ENCODE data around the gene TEAD1. TPM values are rescaled to one million over a fixed set of nuclear protein-coding genes. Genes with fewer than 3 reads are reported as not detected.

Gene TEAD1
- total and polyA plus RNA-seq, 10 of the 15 experiments (the other 5 are each of a cell fraction or from before 2014, with no cell fraction given) = 0.01 to 0.59 (median 0.04) TPM; not detected in 6

DNA sequence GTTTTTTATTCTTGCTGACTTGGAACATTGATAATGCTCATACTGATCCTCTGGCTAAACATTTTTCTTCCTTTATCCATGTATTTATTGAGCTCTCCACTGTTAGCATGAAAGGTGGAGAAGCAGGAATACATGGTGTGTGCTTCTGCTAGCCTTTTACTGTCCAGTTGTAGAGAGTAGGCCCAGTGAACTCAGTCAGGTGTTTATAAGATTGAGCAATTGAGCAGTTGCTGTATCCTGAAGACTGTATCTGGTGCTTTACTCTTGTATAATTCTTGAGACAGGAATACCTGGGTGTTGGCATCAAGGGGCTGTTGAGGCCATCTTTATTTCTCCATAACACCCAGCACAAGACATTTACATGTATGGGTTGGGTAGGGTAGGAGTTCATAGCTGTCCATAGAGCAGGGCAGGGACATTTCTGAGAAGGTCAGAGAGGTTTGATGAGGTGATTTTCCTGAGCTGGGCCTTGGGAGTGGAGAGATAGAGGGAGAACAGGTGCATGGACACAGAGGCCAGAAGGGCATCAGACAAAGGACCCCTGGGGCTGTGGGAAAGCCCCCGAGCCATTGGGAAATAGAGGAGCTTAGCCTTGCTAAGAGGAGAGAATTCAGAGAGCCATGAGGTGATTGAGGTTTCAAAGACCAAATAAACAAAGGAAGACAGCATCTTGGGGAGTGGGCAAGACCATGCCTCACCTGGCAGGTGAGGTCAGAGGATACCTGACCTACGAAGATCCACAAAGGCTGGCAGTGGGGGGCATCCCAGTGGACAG is 155.5 kb downstream of the TEAD1 start (continued):
- TF ChIP-seq CHD2 (IDR thresholded peaks at IDR 0.05; ENCODE audit: borderline replicate concordance, low read depth, low read length) (no peak), ZNF274 (IDR thresholded peaks at IDR 0.05; ENCODE audit: insufficient read depth, insufficient read length) (no peak), SUZ12 (IDR thresholded peaks at IDR 0.05; ENCODE audit: unreplicated experiment) (no peak)

DNA sequence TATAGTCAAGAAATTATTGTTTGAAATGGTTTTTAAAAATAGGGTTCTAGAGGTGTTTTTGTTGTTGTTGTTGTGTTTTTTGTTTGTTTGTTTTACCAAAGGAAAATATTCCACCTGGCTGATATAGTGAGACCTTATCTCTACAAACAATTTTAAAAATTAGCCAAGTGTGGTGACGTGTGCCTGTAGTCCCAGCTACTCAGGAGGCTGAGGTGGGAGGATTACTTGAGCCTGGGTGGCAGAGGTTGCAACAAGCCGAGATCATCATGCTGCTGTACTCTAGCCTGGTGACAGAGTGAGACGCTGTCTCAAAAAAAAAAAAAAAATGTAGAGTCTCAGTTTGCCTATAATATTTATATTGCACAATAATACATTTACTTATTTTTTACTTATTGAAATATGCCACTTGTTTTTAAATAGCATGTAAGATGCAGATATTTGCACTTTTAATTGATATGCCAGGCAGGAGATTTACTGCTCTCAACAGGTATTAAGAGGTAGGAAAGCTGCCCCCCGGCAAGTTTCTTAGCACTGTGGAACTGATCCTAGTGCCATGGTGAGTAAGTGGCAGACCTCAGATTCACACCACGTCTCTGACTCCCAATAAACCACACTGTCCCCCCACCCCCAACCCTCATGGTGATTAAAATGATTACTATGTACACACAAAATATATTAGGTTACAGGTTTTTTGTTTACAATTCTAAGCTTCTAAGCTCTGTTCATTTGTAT is 157.4 kb downstream of the TEAD1 start:
- H3K4me1 ChIP-seq (ENCODE audit: control insufficient read depth, insufficient read depth, low read length) = no peaks in the 10 kb centered on the region
- SMC1A ChIA-PET (ENCODE audit: uncharacterized antibody, unreplicated experiment) = no interaction called here
- H3K79me2 ChIP-seq (ENCODE audit: control insufficient read depth, insufficient read depth, low read length) = no peaks in the 10 kb centered on the region
- CTCF ChIA-PET = no interaction called here
- H3K4me3 ChIP-seq = no peak overlapping the region
- no peak for ATAC-seq
- 26% methylated on average over 5 of the region's 5 CpGs for WGBS (ENCODE audit: insufficient coverage, insufficient replicate concordance, low lambda C conversion rate, missing lambda C conversion rate)
- no peaks in the 10 kb centered on the region for H3K9me3 ChIP-seq (replicated peaks; ENCODE audit: control insufficient read depth, insufficient read depth, low read length)
- no peak overlapping the region for H3K4me2 ChIP-seq (ENCODE audit: control insufficient read depth, insufficient read depth)
- in situ Hi-C loops (cut with MboI) = no loop called here
- no peaks in the 10 kb centered on the region for H3K36me3 ChIP-seq (ENCODE audit: control insufficient read depth in 2 of 2, insufficient read depth in 2 of 2, low read length in 1 of 2)
- POLR2A ChIA-PET = no interaction called here
- H4K20me1 ChIP-seq (ENCODE audit: control insufficient read depth, insufficient read depth) = no peaks in the 10 kb centered on the region
- DNase-seq (ENCODE audit: low read depth, low spot score) = no peak
- no TSS peak for BruUV-seq (replicated peaks)
- intact Hi-C loops (cut with micrococcal nuclease; ENCODE audit: unreplicated experiment) = no loop called here
- no peak overlapping the region for H3K27ac ChIP-seq (ENCODE audit: control insufficient read depth, insufficient read depth)
- no peak overlapping the region for H2AFZ ChIP-seq (ENCODE audit: control insufficient read depth, low read depth, low read length)
- FAIRE-seq = no peak
- RAD21 ChIA-PET (ENCODE audit: unreplicated experiment) = no interaction called here
- no peak overlapping the region for H3K9ac ChIP-seq (ENCODE audit: control insufficient read depth, insufficient read depth, low read length)
- H3K27me3 ChIP-seq (replicated peaks in 1 of 2; ENCODE audit: control insufficient read depth in 2 of 2, insufficient read depth in 2 of 2, low read length in 1 of 2) = no peaks in the 10 kb centered on the region
- TF ChIP-seq ZNF384 (IDR thresholded peaks at IDR 0.05; ENCODE audit: borderline replicate concordance, low read depth, low read length) = no peak
- TF ChIP-seq, protein P1, sequence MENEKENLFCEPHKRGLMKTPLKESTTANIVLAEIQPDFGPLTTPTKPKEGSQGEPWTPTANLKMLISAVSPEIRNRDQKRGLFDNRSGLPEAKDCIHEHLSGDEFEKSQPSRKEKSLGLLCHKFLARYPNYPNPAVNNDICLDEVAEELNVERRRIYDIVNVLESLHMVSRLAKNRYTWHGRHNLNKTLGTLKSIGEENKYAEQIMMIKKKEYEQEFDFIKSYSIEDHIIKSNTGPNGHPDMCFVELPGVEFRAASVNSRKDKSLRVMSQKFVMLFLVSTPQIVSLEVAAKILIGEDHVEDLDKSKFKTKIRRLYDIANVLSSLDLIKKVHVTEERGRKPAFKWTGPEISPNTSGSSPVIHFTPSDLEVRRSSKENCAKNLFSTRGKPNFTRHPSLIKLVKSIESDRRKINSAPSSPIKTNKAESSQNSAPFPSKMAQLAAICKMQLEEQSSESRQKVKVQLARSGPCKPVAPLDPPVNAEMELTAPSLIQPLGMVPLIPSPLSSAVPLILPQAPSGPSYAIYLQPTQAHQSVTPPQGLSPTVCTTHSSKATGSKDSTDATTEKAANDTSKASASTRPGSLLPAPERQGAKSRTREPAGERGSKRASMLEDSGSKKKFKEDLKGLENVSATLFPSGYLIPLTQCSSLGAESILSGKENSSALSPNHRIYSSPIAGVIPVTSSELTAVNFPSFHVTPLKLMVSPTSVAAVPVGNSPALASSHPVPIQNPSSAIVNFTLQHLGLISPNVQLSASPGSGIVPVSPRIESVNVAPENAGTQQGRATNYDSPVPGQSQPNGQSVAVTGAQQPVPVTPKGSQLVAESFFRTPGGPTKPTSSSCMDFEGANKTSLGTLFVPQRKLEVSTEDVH (IDR thresholded peaks at IDR 0.05; ENCODE audit: low read depth, partially characterized antibody) = no peak
- TF ChIP-seq, protein P2, sequence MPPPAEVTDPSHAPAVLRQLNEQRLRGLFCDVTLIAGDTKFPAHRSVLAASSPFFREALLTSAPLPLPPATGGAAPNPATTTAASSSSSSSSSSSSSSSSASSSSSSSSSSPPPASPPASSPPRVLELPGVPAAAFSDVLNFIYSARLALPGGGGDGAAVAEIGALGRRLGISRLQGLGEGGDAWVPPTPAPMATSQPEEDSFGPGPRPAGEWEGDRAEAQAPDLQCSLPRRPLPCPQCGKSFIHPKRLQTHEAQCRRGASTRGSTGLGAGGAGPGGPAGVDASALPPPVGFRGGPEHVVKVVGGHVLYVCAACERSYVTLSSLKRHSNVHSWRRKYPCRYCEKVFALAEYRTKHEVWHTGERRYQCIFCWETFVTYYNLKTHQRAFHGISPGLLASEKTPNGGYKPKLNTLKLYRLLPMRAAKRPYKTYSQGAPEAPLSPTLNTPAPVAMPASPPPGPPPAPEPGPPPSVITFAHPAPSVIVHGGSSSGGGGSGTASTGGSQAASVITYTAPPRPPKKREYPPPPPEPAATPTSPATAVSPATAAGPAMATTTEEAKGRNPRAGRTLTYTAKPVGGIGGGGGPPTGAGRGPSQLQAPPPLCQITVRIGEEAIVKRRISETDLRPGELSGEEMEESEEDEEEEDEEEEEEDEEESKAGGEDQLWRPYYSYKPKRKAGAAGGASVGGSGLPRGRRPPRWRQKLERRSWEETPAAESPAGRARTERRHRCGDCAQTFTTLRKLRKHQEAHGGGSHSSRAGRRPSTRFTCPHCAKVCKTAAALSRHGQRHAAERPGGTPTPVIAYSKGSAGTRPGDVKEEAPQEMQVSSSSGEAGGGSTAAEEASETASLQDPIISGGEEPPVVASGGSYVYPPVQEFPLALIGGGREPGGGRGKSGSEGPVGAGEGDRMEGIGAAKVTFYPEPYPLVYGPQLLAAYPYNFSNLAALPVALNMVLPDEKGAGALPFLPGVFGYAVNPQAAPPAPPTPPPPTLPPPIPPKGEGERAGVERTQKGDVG (CRISPR knock-in tag; IDR thresholded peaks at IDR 0.05) = no peak
- TF ChIP-seq RB1 (IDR thresholded peaks at IDR 0.05; ENCODE audit: borderline replicate concordance) = no peak
- TF ChIP-seq KLF5 (IDR thresholded peaks at IDR 0.05; ENCODE audit: partially characterized antibody) = no peak
- TF ChIP-seq, protein P3, sequence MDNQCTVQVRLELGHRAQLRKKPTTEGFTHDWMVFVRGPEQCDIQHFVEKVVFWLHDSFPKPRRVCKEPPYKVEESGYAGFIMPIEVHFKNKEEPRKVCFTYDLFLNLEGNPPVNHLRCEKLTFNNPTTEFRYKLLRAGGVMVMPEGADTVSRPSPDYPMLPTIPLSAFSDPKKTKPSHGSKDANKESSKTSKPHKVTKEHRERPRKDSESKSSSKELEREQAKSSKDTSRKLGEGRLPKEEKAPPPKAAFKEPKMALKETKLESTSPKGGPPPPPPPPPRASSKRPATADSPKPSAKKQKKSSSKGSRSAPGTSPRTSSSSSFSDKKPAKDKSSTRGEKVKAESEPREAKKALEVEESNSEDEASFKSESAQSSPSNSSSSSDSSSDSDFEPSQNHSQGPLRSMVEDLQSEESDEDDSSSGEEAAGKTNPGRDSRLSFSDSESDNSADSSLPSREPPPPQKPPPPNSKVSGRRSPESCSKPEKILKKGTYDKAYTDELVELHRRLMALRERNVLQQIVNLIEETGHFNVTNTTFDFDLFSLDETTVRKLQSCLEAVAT (IDR thresholded peaks at IDR 0.05) = no peak
- no peak for TF ChIP-seq CBX3 (IDR thresholded peaks at IDR 0.05; ENCODE audit: borderline replicate concordance, low read depth)
- TF ChIP-seq, protein P4, sequence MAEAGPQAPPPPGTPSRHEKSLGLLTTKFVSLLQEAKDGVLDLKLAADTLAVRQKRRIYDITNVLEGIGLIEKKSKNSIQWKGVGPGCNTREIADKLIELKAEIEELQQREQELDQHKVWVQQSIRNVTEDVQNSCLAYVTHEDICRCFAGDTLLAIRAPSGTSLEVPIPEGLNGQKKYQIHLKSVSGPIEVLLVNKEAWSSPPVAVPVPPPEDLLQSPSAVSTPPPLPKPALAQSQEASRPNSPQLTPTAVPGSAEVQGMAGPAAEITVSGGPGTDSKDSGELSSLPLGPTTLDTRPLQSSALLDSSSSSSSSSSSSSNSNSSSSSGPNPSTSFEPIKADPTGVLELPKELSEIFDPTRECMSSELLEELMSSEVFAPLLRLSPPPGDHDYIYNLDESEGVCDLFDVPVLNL (IDR thresholded peaks at IDR 0.05; ENCODE audit: low read depth, low read length) = no peak
- TF ChIP-seq BACH1 (IDR thresholded peaks at IDR 0.05; ENCODE audit: borderline replicate concordance) = no peak
